Neural cell (in vitro differentiated cells): Measurements from ENCODE around the gene DZIP3. TPM values are rescaled to one million over a fixed set of nuclear protein-coding genes. Genes with fewer than 3 reads are reported as not detected.
"Not testable (repeated sequence)": the region's sequence is repeated elsewhere in the genome, so short reads cannot be mapped to it uniquely, and the experiment has no call there.

Experiments used
- H2AFZ ChIP-seq: fragments of 200-600, 300-800 bp; sonication (generic), shearing (Covaris generic); 2 replicates; pipeline ENCODE4 v1.6.0; 2014; ENCODE audit warnings: low read depth, mild to moderate bottlenecking, antibody characterized with exemption, low read length, moderate library complexity
- H3F3A ChIP-seq: fragments of 200-600 bp; shearing (Covaris generic); 2 replicates; pipeline ENCODE4 v1.6.1; 2016; ENCODE audit warnings: mild to moderate bottlenecking, moderate library complexity, mixed read lengths, antibody characterized with exemption, low read length; ENCODE audit not compliant: insufficient read depth, poor library complexity, severe bottlenecking
- H3K27ac ChIP-seq: fragments of 200-600, 300-800 bp; sonication (generic), shearing (Covaris generic); 2 replicates; pipeline ENCODE4 v1.5.1; 2014; ENCODE audit warnings: mild to moderate bottlenecking, low read length, moderate library complexity
- H3K27me3 ChIP-seq: fragments of 300-800, 200-600 bp; sonication (generic), shearing (Covaris generic); 2 replicates; pipeline ENCODE4 v1.6.0; 2014; ENCODE audit warnings: mild to moderate bottlenecking, low read depth, low read length, moderate library complexity; ENCODE audit not compliant: insufficient read depth
- H3K36me3 ChIP-seq: fragments of 300-800, 200-600 bp; sonication (generic), shearing (Covaris generic); 2 replicates; pipeline ENCODE4 v1.5.1; 2014; ENCODE audit warnings: mild to moderate bottlenecking, antibody characterized with exemption, low read length, moderate library complexity; ENCODE audit not compliant: insufficient read depth
- H3K4me2 ChIP-seq: fragments of 300-800, 200-600 bp; sonication (generic), shearing (Covaris generic); 2 replicates; pipeline ENCODE4 v1.6.0; 2014; ENCODE audit warnings: mild to moderate bottlenecking, low read length
- H3K4me3 ChIP-seq: fragments of 300-800, 200-600 bp; sonication (generic), shearing (Covaris generic); 2 replicates; pipeline ENCODE4 v1.5.1; 2014; ENCODE audit warnings: mild to moderate bottlenecking, low read length, moderate library complexity
- H3K79me2 ChIP-seq: fragments of 200-600 bp; shearing (Covaris generic); replicated peaks from 2 replicates; pipeline ENCODE4 v1.6.0; 2014; ENCODE audit warnings: mild to moderate bottlenecking, low read length, moderate library complexity; ENCODE audit not compliant: insufficient read depth
- H3K9ac ChIP-seq: fragments of 300-800, 200-600 bp; sonication (generic), shearing (Covaris generic); 2 replicates; pipeline ENCODE4 v1.6.1; 2016; ENCODE audit warnings: mild to moderate bottlenecking, low read length, mixed read lengths
- H3K9me2 ChIP-seq: fragments of 200-600 bp; shearing (Covaris generic); 2 replicates; pipeline ENCODE4 v1.6.1; 2016; ENCODE audit warnings: mild to moderate bottlenecking, low read length, mixed read lengths; ENCODE audit not compliant: insufficient read depth
- H3K9me3 ChIP-seq: fragments of 200-600, 300-800 bp; sonication (generic), shearing (Covaris generic); 2 replicates; pipeline ENCODE4 v1.6.1; 2016; ENCODE audit warnings: mild to moderate bottlenecking, mixed run types, low read length, moderate library complexity, mixed read lengths
- H4K20me1 ChIP-seq: fragments of 200-600 bp; shearing (Covaris generic); 2 replicates; pipeline ENCODE4 v1.6.1; 2016; ENCODE audit warnings: mild to moderate bottlenecking, mixed run types; ENCODE audit not compliant: insufficient read depth
- EP300 ChIP-seq: fragments of 450-650 bp; conservative IDR thresholded peaks from 2 replicates; pipeline ENCODE4 v1.6.1; 2014; ENCODE audit warnings: antibody characterized with exemption, mild to moderate bottlenecking, moderate library complexity; ENCODE audit not compliant: poor library complexity, severe bottlenecking
- EZH2 ChIP-seq: fragments of 200-600, 300-800 bp; shearing (Covaris generic), sonication (generic); IDR thresholded peaks from 2 replicates; pipeline ENCODE4 v1.6.1; 2014; ENCODE audit warnings: antibody characterized with exemption, low read length, borderline replicate concordance, mild to moderate bottlenecking; ENCODE audit not compliant: insufficient read depth, poor library complexity, severe bottlenecking
- MXI1 ChIP-seq: fragments of 450-650 bp; conservative IDR thresholded peaks from 2 replicates; pipeline ENCODE4 v1.6.1; 2014; ENCODE audit warnings: antibody characterized with exemption, mild to moderate bottlenecking; ENCODE audit not compliant: poor library complexity, severe bottlenecking
- POLR2AphosphoS5 ChIP-seq: IDR thresholded peaks from 2 replicates; pipeline ENCODE4 v1.6.1; 2012
- RAD21 ChIP-seq: fragments of 450-650 bp; conservative IDR thresholded peaks from 2 replicates; pipeline ENCODE4 v1.6.1; 2014; ENCODE audit warnings: antibody characterized with exemption, mild to moderate bottlenecking, moderate library complexity
- SMC3 ChIP-seq: fragments of 450-650 bp; conservative IDR thresholded peaks from 2 replicates; pipeline ENCODE4 v1.6.1; 2014; ENCODE audit warnings: antibody characterized with exemption, mild to moderate bottlenecking, moderate library complexity; ENCODE audit not compliant: poor library complexity
- TAF1 ChIP-seq: IDR thresholded peaks from 2 replicates; pipeline ENCODE4 v1.6.1; 2012; ENCODE audit warnings: low read depth
- polyA plus RNA-seq: library from polyadenylated mRNA; depleted of rRNA; stranded (reverse); fragments of >200 nt; gene quantifications from 2 replicates; pipeline ENCODE4 v1.2.3, GENCODE V29; 2014
- TF ChIP-seq, protein P1 (sequence below): fragments of 450-650 bp; IDR thresholded peaks from 2 replicates; pipeline ENCODE4 v1.5.1; 2014; ENCODE audit warnings: antibody characterized with exemption, mild to moderate bottlenecking, moderate library complexity; ENCODE audit not compliant: poor library complexity, severe bottlenecking
- TF ChIP-seq, protein P2 (sequence below): IDR thresholded peaks from 2 replicates; pipeline ENCODE4 v1.6.1; 2012; ENCODE audit warnings: borderline replicate concordance

Gene DZIP3
- polyA plus RNA-seq, 1 donor from 2014 or later, result 52.5 TPM

DNA sequence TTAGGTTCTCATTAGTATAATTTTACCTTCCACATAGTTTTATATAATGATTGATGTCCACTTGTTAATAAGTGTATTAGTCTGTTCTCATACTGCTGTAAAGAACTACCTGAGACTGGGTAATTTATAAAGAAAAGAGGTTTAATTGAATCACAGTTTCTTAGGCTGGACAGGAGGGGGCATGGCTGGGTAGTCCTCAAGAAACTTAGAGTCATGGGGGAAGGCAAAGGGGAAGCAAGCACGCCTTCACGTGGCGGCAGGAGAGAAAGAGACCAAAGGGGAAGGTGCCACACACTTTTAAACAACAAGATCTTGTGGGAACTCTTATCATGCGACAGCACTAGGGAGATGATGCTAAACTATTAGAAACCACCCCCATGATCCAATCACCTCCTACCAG is 19.2 kb downstream of the DZIP3 start:
- Histone ChIP-seq H4K20me1 (no peaks in the 10 kb centered on the region), H3K27ac (no peak overlapping the region), H3K4me3 (no peak overlapping the region), H3K79me2 (peaks cover 7% of the 10 kb centered on the region), H3K36me3 (no peaks in the 10 kb centered on the region), H3K4me2 (no peak overlapping the region), H3K9me2 (no peaks in the 10 kb centered on the region), H2AFZ (no peak overlapping the region), H3K9ac (no peak overlapping the region), H3F3A (no peaks in the 10 kb centered on the region), H3K9me3 (no peaks in the 10 kb centered on the region), H3K27me3 (no peaks in the 10 kb centered on the region)
- TF ChIP-seq POLR2AphosphoS5 (no peak), SMC3 (no peak), EP300 (no peak), EZH2 (no peak), RAD21 (no peak), MXI1 (no peak), TAF1 (no peak)
- TF ChIP-seq, protein P1, sequence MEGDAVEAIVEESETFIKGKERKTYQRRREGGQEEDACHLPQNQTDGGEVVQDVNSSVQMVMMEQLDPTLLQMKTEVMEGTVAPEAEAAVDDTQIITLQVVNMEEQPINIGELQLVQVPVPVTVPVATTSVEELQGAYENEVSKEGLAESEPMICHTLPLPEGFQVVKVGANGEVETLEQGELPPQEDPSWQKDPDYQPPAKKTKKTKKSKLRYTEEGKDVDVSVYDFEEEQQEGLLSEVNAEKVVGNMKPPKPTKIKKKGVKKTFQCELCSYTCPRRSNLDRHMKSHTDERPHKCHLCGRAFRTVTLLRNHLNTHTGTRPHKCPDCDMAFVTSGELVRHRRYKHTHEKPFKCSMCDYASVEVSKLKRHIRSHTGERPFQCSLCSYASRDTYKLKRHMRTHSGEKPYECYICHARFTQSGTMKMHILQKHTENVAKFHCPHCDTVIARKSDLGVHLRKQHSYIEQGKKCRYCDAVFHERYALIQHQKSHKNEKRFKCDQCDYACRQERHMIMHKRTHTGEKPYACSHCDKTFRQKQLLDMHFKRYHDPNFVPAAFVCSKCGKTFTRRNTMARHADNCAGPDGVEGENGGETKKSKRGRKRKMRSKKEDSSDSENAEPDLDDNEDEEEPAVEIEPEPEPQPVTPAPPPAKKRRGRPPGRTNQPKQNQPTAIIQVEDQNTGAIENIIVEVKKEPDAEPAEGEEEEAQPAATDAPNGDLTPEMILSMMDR, result no peak
- TF ChIP-seq, protein P2, sequence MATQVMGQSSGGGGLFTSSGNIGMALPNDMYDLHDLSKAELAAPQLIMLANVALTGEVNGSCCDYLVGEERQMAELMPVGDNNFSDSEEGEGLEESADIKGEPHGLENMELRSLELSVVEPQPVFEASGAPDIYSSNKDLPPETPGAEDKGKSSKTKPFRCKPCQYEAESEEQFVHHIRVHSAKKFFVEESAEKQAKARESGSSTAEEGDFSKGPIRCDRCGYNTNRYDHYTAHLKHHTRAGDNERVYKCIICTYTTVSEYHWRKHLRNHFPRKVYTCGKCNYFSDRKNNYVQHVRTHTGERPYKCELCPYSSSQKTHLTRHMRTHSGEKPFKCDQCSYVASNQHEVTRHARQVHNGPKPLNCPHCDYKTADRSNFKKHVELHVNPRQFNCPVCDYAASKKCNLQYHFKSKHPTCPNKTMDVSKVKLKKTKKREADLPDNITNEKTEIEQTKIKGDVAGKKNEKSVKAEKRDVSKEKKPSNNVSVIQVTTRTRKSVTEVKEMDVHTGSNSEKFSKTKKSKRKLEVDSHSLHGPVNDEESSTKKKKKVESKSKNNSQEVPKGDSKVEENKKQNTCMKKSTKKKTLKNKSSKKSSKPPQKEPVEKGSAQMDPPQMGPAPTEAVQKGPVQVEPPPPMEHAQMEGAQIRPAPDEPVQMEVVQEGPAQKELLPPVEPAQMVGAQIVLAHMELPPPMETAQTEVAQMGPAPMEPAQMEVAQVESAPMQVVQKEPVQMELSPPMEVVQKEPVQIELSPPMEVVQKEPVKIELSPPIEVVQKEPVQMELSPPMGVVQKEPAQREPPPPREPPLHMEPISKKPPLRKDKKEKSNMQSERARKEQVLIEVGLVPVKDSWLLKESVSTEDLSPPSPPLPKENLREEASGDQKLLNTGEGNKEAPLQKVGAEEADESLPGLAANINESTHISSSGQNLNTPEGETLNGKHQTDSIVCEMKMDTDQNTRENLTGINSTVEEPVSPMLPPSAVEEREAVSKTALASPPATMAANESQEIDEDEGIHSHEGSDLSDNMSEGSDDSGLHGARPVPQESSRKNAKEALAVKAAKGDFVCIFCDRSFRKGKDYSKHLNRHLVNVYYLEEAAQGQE, result no peak

DNA sequence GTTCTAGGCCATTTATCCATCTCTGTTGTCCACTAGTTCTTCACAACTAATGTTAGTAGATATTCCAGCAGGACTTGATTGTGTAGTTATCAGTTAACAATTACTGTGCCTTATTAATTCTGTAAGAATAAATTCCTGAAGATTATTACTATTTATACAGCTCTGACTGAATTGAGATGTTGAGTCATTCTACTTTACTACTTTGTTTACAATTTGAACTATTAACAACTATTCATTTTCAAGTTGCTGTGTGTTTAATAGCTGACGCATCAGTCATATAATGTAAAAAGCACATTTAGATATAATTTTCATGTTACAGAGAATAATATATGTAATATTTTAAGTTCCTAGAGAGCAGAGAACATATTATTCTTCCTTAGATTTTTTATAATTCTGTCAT is 21.1 kb downstream of the DZIP3 start:
- Histone ChIP-seq H3K27ac (no peak overlapping the region), H3K4me3 (no peak overlapping the region), H3K9me2 (no peaks in the 10 kb centered on the region), H3K27me3 (no peaks in the 10 kb centered on the region), H4K20me1 (no peaks in the 10 kb centered on the region), H3K4me2 (no peak overlapping the region), H2AFZ (no peak overlapping the region), H3K9me3 (no peaks in the 10 kb centered on the region), H3K9ac (no peak overlapping the region), H3K36me3 (no peaks in the 10 kb centered on the region), H3K79me2 (no peaks in the 10 kb centered on the region), H3F3A (no peaks in the 10 kb centered on the region)
- no peak for TF ChIP-seq EP300
- TF ChIP-seq TAF1, result no peak
- TF ChIP-seq POLR2AphosphoS5, result no peak
- TF ChIP-seq RAD21, result no peak
- TF ChIP-seq SMC3, result no peak
- TF ChIP-seq EZH2, result no peak
- TF ChIP-seq, protein P1, result no peak
- TF ChIP-seq, protein P2, result no peak
- TF ChIP-seq MXI1, result no peak

DNA sequence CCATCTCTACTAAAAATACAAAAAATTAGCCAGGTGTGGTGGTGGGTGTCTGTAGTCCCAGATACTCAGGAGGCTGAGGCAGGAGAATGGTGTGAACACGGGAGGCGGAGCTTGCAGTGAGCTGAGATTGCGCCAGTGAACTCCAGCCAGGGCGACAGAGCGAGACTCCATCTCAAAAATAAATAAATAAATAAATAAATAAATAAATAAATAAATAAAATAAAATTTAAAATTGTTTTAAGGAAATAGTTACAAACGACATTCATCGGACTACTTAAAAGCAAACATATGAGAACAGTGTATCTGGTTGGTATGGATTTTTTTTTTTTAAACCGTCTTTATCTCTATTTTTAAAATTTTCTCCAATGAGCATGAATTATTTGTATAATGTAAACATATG is 26.6 kb downstream of the DZIP3 start:
- not testable (repeated sequence) for H3K36me3 ChIP-seq, H3K27ac ChIP-seq, H3K9me2 ChIP-seq, H3K79me2 ChIP-seq, H4K20me1 ChIP-seq, H3K4me2 ChIP-seq, H3K27me3 ChIP-seq, H3K9me3 ChIP-seq, H3K4me3 ChIP-seq, H3F3A ChIP-seq, H2AFZ ChIP-seq, H3K9ac ChIP-seq
